ENCODE data around the gene ZNF710.

GRCh38 chr15:90037511-90037860, 36.4 kb downstream of the ZNF710 start:
- no peak for TF ChIP-seq CTCF (IDR thresholded peaks at IDR 0.05 in 8 of 11, conservative IDR thresholded peaks at IDR 0.05 in 3 of 11)
- TF ChIP-seq POLR2A (IDR thresholded peaks at IDR 0.05), result no peak
